Left lobe of liver (tissue), 2 donors: ENCODE measurements around the gene PRKAB2. TPM values are rescaled to one million over a fixed set of nuclear protein-coding genes. Genes with fewer than 3 reads are reported as not detected.
"Not testable (repeated sequence)": the region's sequence is repeated elsewhere in the genome, so short reads cannot be mapped to it uniquely, and the experiment has no call there.

ENCODE experiments used
- ATAC-seq: fragments of 200-7000 bp; cut with Tn5 transposase; one replicate; pipeline ENCODE4 v1.9.1; 2020; ENCODE audit warnings: mild to moderate bottlenecking, moderate library complexity
- DNase-seq: peaks from one replicate; pipeline ENCODE4 v3.0.0-alpha.2; 2020; ENCODE audit warnings: low spot score
- total RNA-seq: library from RNA; stranded (reverse); gene quantifications from one replicate; pipeline ENCODE4 v1.2.1, GENCODE V29; 2021
- donor health status: DM: no; HTN: no; CAD: no; lungs with moderate emphysema.
- donor health status: DM: no; HTN: yes; CAD: no.

PRKAB2 gene
- total RNA-seq, 1 donor from 2014 or later, result 35.3 TPM

GRCh38 chr1:147177611-147178380, 5.5 kb upstream of the PRKAB2 start:
- DNase-seq (no peak), ATAC-seq (peak; percentile 18)

GRCh38 chr1:147171399-147172167, 687 bp downstream of the PRKAB2 start:
- DNase-seq (no peak), ATAC-seq (no peak)

GRCh38 chr1:147169840-147170674, 2.2 kb downstream of the PRKAB2 start:
- DNase-seq (no peak), ATAC-seq (no peak)

- ATAC-seq (no peak), DNase-seq (no peak)
Observed at GRCh38 chr1:147169171-147169570, 3.1 kb downstream of the PRKAB2 start.

GRCh38 chr1:147168626-147169058, 3.6 kb downstream of the PRKAB2 start:
- DNase-seq, result peak; percentile 78
- peak; percentile 1 for ATAC-seq

GRCh38 chr1:147167365-147167764, 4.9 kb downstream of the PRKAB2 start:
- DNase-seq (no peak), ATAC-seq (no peak)

GRCh38 chr1:147163019-147163418, 9.3 kb downstream of the PRKAB2 start:
- ATAC-seq, result no peak
- DNase-seq, result no peak

- ATAC-seq (no peak), DNase-seq (no peak)
Observed at GRCh38 chr1:147162093-147162492, 10.2 kb downstream of the PRKAB2 start.

GRCh38 chr1:147157116-147157515, 15.2 kb downstream of the PRKAB2 start:
- ATAC-seq, result peak; percentile 26
- DNase-seq, result not testable (repeated sequence)

GRCh38 chr1:147156642-147157041, 15.6 kb downstream of the PRKAB2 start:
- DNase-seq (no peak), ATAC-seq (peak; percentile 66)

GRCh38 chr1:147152772-147153171, 19.5 kb downstream of the PRKAB2 start:
- ATAC-seq, result peak; percentile 50
- no peak for DNase-seq

- no peak for DNase-seq
- ATAC-seq, result no peak
Observed at GRCh38 chr1:147151244-147151643, 21.0 kb downstream of the PRKAB2 start.

- DNase-seq (no peak), ATAC-seq (no peak)
Observed at GRCh38 chr1:147142886-147143285, 29.4 kb downstream of the PRKAB2 start.

- not testable (repeated sequence) for ATAC-seq
Observed at GRCh38 chr1:147130721-147131120, 41.5 kb downstream of the PRKAB2 start.

GRCh38 chr1:147129116-147129873, 43.0 kb downstream of the PRKAB2 start:
- ATAC-seq (no peak), DNase-seq (no peak)

More at GRCh38 chr1:147130721-147131120, 41.5 kb downstream of the PRKAB2 start:
- not testable (repeated sequence) for DNase-seq

- ATAC-seq, result peak; percentile 26
Observed at GRCh38 chr1:147124266-147124665, 48.0 kb downstream of the PRKAB2 start.

GRCh38 chr1:147117109-147117508, 55.2 kb downstream of the PRKAB2 start:
- ATAC-seq, result peak; percentile 66
- DNase-seq, result no peak

More at GRCh38 chr1:147124266-147124665, 48.0 kb downstream of the PRKAB2 start:
- no peak for DNase-seq

GRCh38 chr1:147115496-147115895, 56.8 kb downstream of the PRKAB2 start:
- no peak for ATAC-seq
- no peak for DNase-seq

- not testable (repeated sequence) for ATAC-seq, DNase-seq
Observed at GRCh38 chr1:147115079-147115478, 57.2 kb downstream of the PRKAB2 start.

- not testable (repeated sequence) for DNase-seq, ATAC-seq
Observed at GRCh38 chr1:147114353-147114752, 57.9 kb downstream of the PRKAB2 start.
